Osteocyte (in vitro differentiated cells): ENCODE measurements around the gene ARHGEF19. TPM values are rescaled to one million over a fixed set of nuclear protein-coding genes. Genes with fewer than 3 reads are reported as not detected.

Experiments
- DNase-seq: peaks from one replicate; pipeline ENCODE4 v3.0.0; 2021; ENCODE audit warnings: mixed read lengths; ENCODE audit not compliant: unreplicated experiment; ENCODE audit errors: extremely low spot score
- H3K27ac Mint-ChIP-seq: one replicate; pipeline ENCODE4 v1.8.0; 2021; ENCODE audit warnings: mild to moderate bottlenecking, mixed read lengths; ENCODE audit not compliant: unreplicated experiment
- H3K27me3 Mint-ChIP-seq: one replicate; pipeline ENCODE4 v1.8.0; 2021; ENCODE audit warnings: mixed read lengths; ENCODE audit not compliant: unreplicated experiment
- H3K36me3 Mint-ChIP-seq: one replicate; pipeline ENCODE4 v1.8.0; 2021; ENCODE audit warnings: mixed read lengths; ENCODE audit not compliant: unreplicated experiment
- H3K4me1 Mint-ChIP-seq: one replicate; pipeline ENCODE4 v1.8.0; 2021; ENCODE audit warnings: mixed read lengths; ENCODE audit not compliant: unreplicated experiment
- H3K4me3 Mint-ChIP-seq: one replicate; pipeline ENCODE4 v1.8.0; 2021; ENCODE audit warnings: mild to moderate bottlenecking, moderate library complexity, mixed read lengths; ENCODE audit not compliant: unreplicated experiment
- H3K9me3 Mint-ChIP-seq: one replicate; pipeline ENCODE4 v1.8.0; 2021; ENCODE audit warnings: mixed read lengths; ENCODE audit not compliant: unreplicated experiment
- CTCF ChIP-seq: fragments of 200-600 bp; sonication (generic); IDR thresholded peaks from 2 replicates; pipeline ENCODE4 v1.5.0; 2021; ENCODE audit warnings: antibody characterized with exemption, mild to moderate bottlenecking, moderate library complexity
- total RNA-seq: library from RNA; stranded (reverse); gene quantifications from 2 replicates; pipeline ENCODE4 v1.2.1, GENCODE V29; 2021

ARHGEF19 gene
- total RNA-seq, 1 donor from 2014 or later = 8.5 TPM

- peak; percentile 99 for TF ChIP-seq CTCF
- Mint-ChIP-seq H3K27ac (no peak overlapping the region), H3K4me1 (peaks cover 50% of the 10 kb centered on the region), H3K27me3 (no peaks in the 10 kb centered on the region), H3K36me3 (no peaks in the 10 kb centered on the region), H3K9me3 (no peaks in the 10 kb centered on the region), H3K4me3 (no peak overlapping the region)
- DNase-seq = peak; percentile 93
These were observed 24.6 kb downstream of the ARHGEF19 start for GRCh38 chr1:16187748-16188401.

DNA sequence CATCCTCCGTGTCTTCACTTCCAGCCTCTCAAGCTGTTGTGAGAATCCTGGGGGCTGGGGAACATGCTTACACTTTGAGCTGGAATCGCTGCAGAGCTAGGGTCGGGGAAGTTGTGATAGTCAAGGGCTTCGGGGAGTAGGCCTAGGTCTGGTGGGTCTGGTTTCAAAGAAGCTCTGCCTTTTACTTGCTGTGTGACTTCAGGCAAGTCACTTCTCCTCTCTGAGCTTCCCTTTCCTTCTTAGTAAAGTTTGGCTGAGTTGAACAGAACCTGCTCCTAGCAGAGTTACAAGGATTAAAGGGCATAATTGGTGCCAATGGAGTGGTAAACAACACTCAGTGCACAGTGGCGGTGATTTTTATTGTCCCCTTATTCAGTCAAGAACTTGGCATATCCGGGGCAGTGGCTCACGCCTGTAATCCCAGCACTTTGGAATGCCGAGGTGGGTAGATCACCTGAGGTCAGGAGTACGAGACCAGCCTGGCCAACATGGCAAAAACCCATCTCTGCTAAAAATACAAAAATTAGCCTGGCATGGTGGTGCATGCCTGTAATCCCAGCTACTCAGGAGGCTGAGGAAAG is 25.7 kb downstream of the ARHGEF19 start:
- no peak overlapping the region for H3K27ac Mint-ChIP-seq

DNA sequence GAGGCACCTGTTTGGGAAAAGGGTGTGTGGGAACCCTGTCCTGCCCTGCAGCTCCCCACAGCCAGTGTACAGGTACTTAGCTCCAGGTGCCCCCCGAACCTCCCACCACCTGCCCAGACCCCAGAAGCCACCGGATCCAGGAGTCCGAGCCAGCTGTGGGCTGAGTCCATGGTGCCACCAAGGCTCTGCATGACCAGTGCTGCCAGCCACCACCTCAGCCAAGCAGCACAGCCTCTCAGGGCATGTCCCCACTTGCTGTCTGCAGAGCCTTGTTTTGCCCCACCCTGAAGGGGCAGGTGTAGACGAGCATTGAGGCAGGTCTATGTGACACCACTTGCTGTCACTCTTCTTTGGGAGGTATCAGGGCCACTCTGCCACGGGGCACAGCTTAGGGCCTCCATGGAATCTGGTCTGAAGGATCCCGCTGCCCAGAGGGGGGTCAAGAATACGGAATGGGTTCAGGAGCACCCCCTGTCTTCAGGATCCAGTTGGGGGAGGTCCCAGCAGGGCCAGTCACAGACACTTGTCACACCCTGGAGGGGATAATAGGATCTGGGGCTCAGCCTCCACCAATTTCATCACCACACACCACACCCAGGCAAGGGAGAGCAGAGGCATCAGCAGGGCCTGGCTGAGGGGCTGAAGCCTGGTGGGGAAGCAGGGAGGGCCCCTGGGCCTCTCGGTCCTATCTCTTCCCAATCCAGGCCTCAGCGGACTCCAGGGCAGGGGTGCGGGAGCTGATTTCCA is 27.7 kb downstream of the ARHGEF19 start:
- no peak for DNase-seq
- peaks cover 66% of the 10 kb centered on the region for H3K4me1 Mint-ChIP-seq
- no peak overlapping the region for H3K27ac Mint-ChIP-seq
- no peaks in the 10 kb centered on the region for H3K9me3 Mint-ChIP-seq
- no peak for TF ChIP-seq CTCF
- H3K36me3 Mint-ChIP-seq = no peaks in the 10 kb centered on the region
- no peak overlapping the region for H3K4me3 Mint-ChIP-seq
- H3K27me3 Mint-ChIP-seq = no peaks in the 10 kb centered on the region

More for the DNA sequence above, 25.7 kb downstream of the ARHGEF19 start:
- Mint-ChIP-seq H3K9me3 (no peaks in the 10 kb centered on the region), H3K27me3 (no peaks in the 10 kb centered on the region), H3K36me3 (no peaks in the 10 kb centered on the region), H3K4me3 (no peak overlapping the region), H3K4me1 (peaks cover 61% of the 10 kb centered on the region)
- no peak for DNase-seq
- TF ChIP-seq CTCF = no peak

- H3K9me3 Mint-ChIP-seq = no peaks in the 10 kb centered on the region
- no peaks in the 10 kb centered on the region for H3K27me3 Mint-ChIP-seq
- H3K27ac Mint-ChIP-seq = no peak overlapping the region
- H3K4me3 Mint-ChIP-seq = no peak overlapping the region
- H3K4me1 Mint-ChIP-seq = peaks cover 64% of the 10 kb centered on the region
- no peak for DNase-seq
- TF ChIP-seq CTCF = no peak
- no peaks in the 10 kb centered on the region for H3K36me3 Mint-ChIP-seq
These were observed 28.5 kb downstream of the ARHGEF19 start for GRCh38 chr1:16183765-16184556.
